BLaER1 treated with 17β-estradiol and CSF1 and Interleukin-3, amounts not matched to agents 10 nM and 100 nM (cell line): ENCODE results near the gene IVL.
A peak's percentile ranks its signal among the peaks of the same experiment; 100 is the strongest.

Experiments
- H3K27ac ChIP-seq, 11 experiments: shearing (Covaris generic); formaldehyde crosslinking; 2 replicates each; pipeline ENCODE4 v1.8.1; 2022
- H3K27me3 ChIP-seq, 11 experiments: shearing (Covaris generic); formaldehyde crosslinking; 2 replicates each; pipeline ENCODE4 v1.8.1; 2022
- H3K36me3 ChIP-seq, 11 experiments: shearing (Covaris generic); formaldehyde crosslinking; 2 replicates each; pipeline ENCODE4 v1.8.1; 2022
- H3K4me1 ChIP-seq, 10 experiments: shearing (Covaris generic); formaldehyde crosslinking; 2 replicates each; pipeline ENCODE4 v1.8.1; 2022
- H3K4me2 ChIP-seq, 11 experiments: shearing (Covaris generic); formaldehyde crosslinking; 2 replicates each; pipeline ENCODE4 v1.8.1; 2022
- H3K4me3 ChIP-seq, 10 experiments: shearing (Covaris generic); formaldehyde crosslinking; 2 replicates each; pipeline ENCODE4 v1.8.1; 2022
- H3K9ac ChIP-seq, 11 experiments: shearing (Covaris generic); formaldehyde crosslinking; 2 replicates each; pipeline ENCODE4 v1.8.1; 2022
- H3K9me3 ChIP-seq, 11 experiments: shearing (Covaris generic); formaldehyde crosslinking; replicated peaks in 1 of 11; 2 replicates each; pipeline ENCODE4 v1.8.1; 2022
- H4K20me1 ChIP-seq, 11 experiments: shearing (Covaris generic); formaldehyde crosslinking; 2 replicates each; pipeline ENCODE4 v1.8.1; 2022
- Cebpa-rat ChIP-seq, 11 experiments: shearing (Covaris generic); IDR thresholded peaks; 2 replicates each; pipeline ENCODE4 v1.8.1; 2022

The IVL gene

GRCh38 chr1:152959273-152959672 lies 50.9 kb downstream of the IVL start:
- Histone ChIP-seq H3K9ac (no peak overlapping the region), H3K4me1 (peaks cover 16 to 56% (median 44%) of the 10 kb centered on the region in 10 experiments), H4K20me1 (no peaks in the 10 kb centered on the region), H3K9me3 (peaks cover 0 to 12% (median 5%) of the 10 kb centered on the region in 11 experiments; a peak in 8 of 22 replicates), H3K27ac (no peak overlapping the region), H3K4me3 (no peak overlapping the region), H3K36me3 (no peaks in the 10 kb centered on the region), H3K4me2 (peak overlapping the region in 8 of 11 experiments; percentile 67 to 96 (median 90); a peak in 15 of 22 replicates), H3K27me3 (peaks cover 0 to 14% (median 0%) of the 10 kb centered on the region in 11 experiments; a peak in 3 of 22 replicates)
- TF ChIP-seq Cebpa-rat (IDR thresholded peaks at IDR 0.05), result no peak

- H3K4me3 ChIP-seq, result peak overlapping the region in 3 of 10 experiments; percentile 31 to 36 (median 31); a peak in 4 of 20 replicates
- peak overlapping the region in 2 of 11 experiments; percentile 67 to 68; a peak in 4 of 22 replicates for H3K27ac ChIP-seq
- peaks cover 0 to 18% (median 8%) of the 10 kb centered on the region in 11 experiments; a peak in 8 of 22 replicates for H3K9me3 ChIP-seq
- no peaks in the 10 kb centered on the region for H3K36me3 ChIP-seq
- peak overlapping the region; percentile 29 to 96 (median 90) for H3K4me2 ChIP-seq
- no peaks in the 10 kb centered on the region for H4K20me1 ChIP-seq
- peak overlapping the region in 3 of 11 experiments; percentile 29 to 65 (median 38); a peak in 2 of 22 replicates for H3K9ac ChIP-seq
- peaks cover 0 to 14% (median 0%) of the 10 kb centered on the region in 11 experiments; a peak in 3 of 22 replicates for H3K27me3 ChIP-seq
- peaks cover 16 to 56% (median 44%) of the 10 kb centered on the region in 10 experiments for H3K4me1 ChIP-seq
- no peak for TF ChIP-seq Cebpa-rat (IDR thresholded peaks at IDR 0.05)
These were observed 51.6 kb downstream of the IVL start for GRCh38 chr1:152959801-152960451.

DNA sequence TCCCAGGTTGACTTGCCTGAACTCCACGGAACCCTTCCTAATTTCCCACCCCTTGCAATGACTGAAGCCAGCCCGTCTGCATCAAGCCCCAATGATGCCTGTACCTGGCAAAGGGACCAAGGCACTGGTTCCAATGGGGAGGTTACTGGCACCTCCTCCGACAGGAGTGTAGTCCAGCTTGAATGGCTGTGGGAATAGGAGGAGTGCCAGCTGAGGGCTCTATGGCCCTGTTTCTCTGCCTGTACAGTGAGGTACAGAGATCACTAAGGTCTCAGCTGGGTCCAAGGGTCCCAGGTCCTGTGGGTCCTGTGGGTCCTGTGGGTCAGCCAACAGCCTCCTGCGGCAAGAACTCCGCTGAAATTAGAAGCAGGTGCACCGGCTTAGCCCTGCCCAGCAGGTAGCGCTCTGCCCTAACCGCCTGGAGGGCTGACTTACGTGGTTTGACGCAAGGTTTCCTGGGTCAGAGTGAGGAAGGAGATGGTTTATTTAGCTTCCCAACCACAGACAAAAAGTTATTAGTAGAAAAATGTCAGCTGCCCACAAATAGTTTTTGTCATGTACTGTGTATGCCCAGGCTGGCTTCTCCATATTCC lies 52.2 kb downstream of the IVL start:
- Histone ChIP-seq H3K27me3 (peaks cover 0 to 14% (median 0%) of the 10 kb centered on the region in 11 experiments; a peak in 3 of 22 replicates), H3K4me2 (peak overlapping the region; percentile 29 to 96 (median 90)), H3K4me1 (peaks cover 16 to 56% (median 44%) of the 10 kb centered on the region in 10 experiments), H3K4me3 (peak overlapping the region in 5 of 10 experiments; percentile 6 to 36 (median 31); a peak in 8 of 20 replicates), H3K9me3 (peaks cover 0 to 18% (median 8%) of the 10 kb centered on the region in 11 experiments; a peak in 9 of 22 replicates), H3K9ac (peak overlapping the region in 6 of 11 experiments; percentile 6 to 65 (median 32); a peak in 9 of 22 replicates), H3K27ac (peak overlapping the region in 6 of 11 experiments; percentile 38 to 74 (median 68); a peak in 11 of 22 replicates), H3K36me3 (no peaks in the 10 kb centered on the region), H4K20me1 (no peaks in the 10 kb centered on the region)
- no peak for TF ChIP-seq Cebpa-rat (IDR thresholded peaks at IDR 0.05)
